HT-29 (cell line): ENCODE results near the gene IGFL2. TPM values are rescaled to one million over a fixed set of nuclear protein-coding genes. Genes with fewer than 3 reads are reported as not detected.
"Not testable (repeated sequence)": the region's sequence is repeated elsewhere in the genome, so short reads cannot be mapped to it uniquely, and the experiment has no call there.

Experiments used
- DNase-seq: peaks from one replicate; pipeline ENCODE4 v3.0.0-alpha.2; 2015; ENCODE audit warnings: low spot score
- total RNA-seq: library from RNA; depleted of rRNA; stranded (reverse); fragments of >200 nt; shearing (Covaris generic); gene quantifications from 2 replicates; pipeline ENCODE4 v1.2.3, GENCODE V29; 2014

Gene IGFL2
- total RNA-seq, 1 experiment from 2014 or later: 1.6 TPM

GRCh38 chr19:46189971-46190888 lies 42.2 kb downstream of the IGFL2 start:
- no peak for DNase-seq

GRCh38 chr19:46191356-46191755 lies 43.3 kb downstream of the IGFL2 start:
- no peak for DNase-seq

- DNase-seq: no peak
Observed at GRCh38 chr19:46191972-46192371, 43.9 kb downstream of the IGFL2 start.

GRCh38 chr19:46192626-46192991 lies 44.6 kb downstream of the IGFL2 start:
- DNase-seq: not testable (repeated sequence)

- peak; percentile 80 for DNase-seq
Observed at GRCh38 chr19:46192992-46193650, 45.1 kb downstream of the IGFL2 start.

GRCh38 chr19:46193678-46194077 lies 45.6 kb downstream of the IGFL2 start:
- no peak for DNase-seq

GRCh38 chr19:46195104-46195503 lies 47.1 kb downstream of the IGFL2 start:
- no peak for DNase-seq

- DNase-seq: not testable (repeated sequence)
Observed at GRCh38 chr19:46195919-46196318, 47.9 kb downstream of the IGFL2 start.

- no peak for DNase-seq
Observed at GRCh38 chr19:46196410-46197124, 48.5 kb downstream of the IGFL2 start.

- no peak for DNase-seq
Observed at GRCh38 chr19:46197314-46198070, 49.5 kb downstream of the IGFL2 start.

GRCh38 chr19:46198756-46199155 lies 50.7 kb downstream of the IGFL2 start:
- no peak for DNase-seq

GRCh38 chr19:46201454-46202310 lies 53.6 kb downstream of the IGFL2 start:
- DNase-seq: peak; percentile 33

- no peak for DNase-seq
Observed at GRCh38 chr19:46202426-46202825, 54.4 kb downstream of the IGFL2 start.

- peak; percentile 51 for DNase-seq
Observed at GRCh38 chr19:46202872-46203860, 55.1 kb downstream of the IGFL2 start.

GRCh38 chr19:46204008-46204407 lies 56.0 kb downstream of the IGFL2 start:
- no peak for DNase-seq

- DNase-seq: no peak
Observed at GRCh38 chr19:46205183-46205984, 57.3 kb downstream of the IGFL2 start.

- no peak for DNase-seq
Observed at GRCh38 chr19:46206176-46206575, 58.1 kb downstream of the IGFL2 start.

- DNase-seq: no peak
Observed at GRCh38 chr19:46206682-46207081, 58.6 kb downstream of the IGFL2 start.
